ENCODE data around the gene KLF7. TPM values are rescaled to one million over a fixed set of nuclear protein-coding genes. Genes with fewer than 3 reads are reported as not detected.

The KLF7 gene
- total RNA-seq, 1 donor from 2014 or later = 68.9 TPM

- no peak for DNase-seq (ENCODE audit: low spot score)
These were observed 35.9 kb downstream of the KLF7 start for GRCh38 chr2:207129821-207130220.

GRCh38 chr2:207128867-207129266 lies 36.9 kb downstream of the KLF7 start:
- DNase-seq (ENCODE audit: low spot score) = no peak

- DNase-seq (ENCODE audit: low spot score) = no peak
These were observed 38.9 kb downstream of the KLF7 start for GRCh38 chr2:207126724-207127308.

GRCh38 chr2:207123776-207124391 lies 41.9 kb downstream of the KLF7 start:
- no peak for DNase-seq (ENCODE audit: low spot score)

- DNase-seq (ENCODE audit: low spot score) = no peak
These were observed 42.4 kb downstream of the KLF7 start for GRCh38 chr2:207123335-207123744.

GRCh38 chr2:207122651-207123334 lies 43.0 kb downstream of the KLF7 start:
- no peak for DNase-seq (ENCODE audit: low spot score)

GRCh38 chr2:207121784-207122183 lies 44.0 kb downstream of the KLF7 start:
- no peak for DNase-seq (ENCODE audit: low spot score)

GRCh38 chr2:207119048-207119447 lies 46.7 kb downstream of the KLF7 start:
- DNase-seq (ENCODE audit: low spot score) = no peak

- DNase-seq (ENCODE audit: low spot score) = no peak
These were observed 48.1 kb downstream of the KLF7 start for GRCh38 chr2:207117668-207118067.

- no peak for DNase-seq (ENCODE audit: low spot score)
These were observed 49.9 kb downstream of the KLF7 start for GRCh38 chr2:207115715-207116364.

GRCh38 chr2:207113414-207113813 lies 52.3 kb downstream of the KLF7 start:
- DNase-seq (ENCODE audit: low spot score) = no peak

GRCh38 chr2:207112785-207113184 lies 53.0 kb downstream of the KLF7 start:
- no peak for DNase-seq (ENCODE audit: low spot score)

GRCh38 chr2:207112383-207112782 lies 53.4 kb downstream of the KLF7 start:
- no peak for DNase-seq (ENCODE audit: low spot score)

- no peak for DNase-seq (ENCODE audit: low spot score)
These were observed 54.0 kb downstream of the KLF7 start for GRCh38 chr2:207111757-207112156.

- no peak for DNase-seq (ENCODE audit: low spot score)
These were observed 55.0 kb downstream of the KLF7 start for GRCh38 chr2:207110715-207111114.

- no peak for DNase-seq (ENCODE audit: low spot score)
These were observed 55.4 kb downstream of the KLF7 start for GRCh38 chr2:207110310-207110709.

- no peak for DNase-seq (ENCODE audit: low spot score)
These were observed 56.0 kb downstream of the KLF7 start for GRCh38 chr2:207109768-207110167.

- no peak for DNase-seq (ENCODE audit: low spot score)
These were observed 57.3 kb downstream of the KLF7 start for GRCh38 chr2:207108440-207108839.

- no peak for DNase-seq (ENCODE audit: low spot score)
These were observed 58.2 kb downstream of the KLF7 start for GRCh38 chr2:207107551-207107950.

GRCh38 chr2:207107131-207107530 lies 58.6 kb downstream of the KLF7 start:
- DNase-seq (ENCODE audit: low spot score) = no peak

GRCh38 chr2:207103132-207103531 lies 62.6 kb downstream of the KLF7 start:
- DNase-seq (ENCODE audit: low spot score) = no peak

GRCh38 chr2:207101984-207102383 lies 63.8 kb downstream of the KLF7 start:
- no peak for DNase-seq (ENCODE audit: low spot score)

Measured in mesenteric fat pad (tissue), 1 donor.